A549 (cell line): Measurements from ENCODE around the gene SELENOV. TPM values are rescaled to one million over a fixed set of nuclear protein-coding genes. Genes with fewer than 3 reads are reported as not detected.
"Not testable (repeated sequence)": the region's sequence is repeated elsewhere in the genome, so short reads cannot be mapped to it uniquely, and the experiment has no call there.

Experiments used
- ATAC-seq, 2 experiments: fragments of 200-7000 bp in 1 of 2; fragments of >200 bp in 1 of 2; cut with Nextera tagmentation in 1 of 2; cut with Tn5 transposase in 1 of 2; 3 replicates each; pipeline versions ENCODE4 v1.8.0 to v1.9.1; 2018 to 2020; ENCODE audit warnings: mild to moderate bottlenecking in 1 of 2, moderate library complexity in 1 of 2
- CTCF ChIA-PET: fragments of 300-600 bp; sonication (Branson Sonifier 250); formaldehyde crosslinking; extraction: SDS; loops from one replicate; lab custom pipeline; 2021; ENCODE audit warnings: antibody characterized with exemption, inconsistent platforms; lab: Yijun Ruan, JAX
- POLR2A ChIA-PET: fragments of 350-600 bp; formaldehyde crosslinking; extraction: SDS; loops from one replicate; lab custom pipeline; 2021; ENCODE audit warnings: antibody characterized with exemption, inconsistent platforms; lab: Yijun Ruan, JAX
- DNase-seq, 2 experiments: peaks; one replicate each; pipeline versions ENCODE4 v3.0.0 to v3.0.0-alpha.2; 2011 to 2016; ENCODE audit warnings: low read depth in 1 of 2, low spot score in 1 of 2
- FAIRE-seq: peaks from 2 replicates; lab custom pipeline; 2011; peaks lifted over from hg19 to GRCh38; lab: Jason Lieb, UNC
- H3K27ac ChIP-seq, 2 experiments: fragments of >200 bp; sonication (Bioruptor Twin); formaldehyde crosslinking; 3 replicates each; pipeline ENCODE4 v1.5.1; 2016 to 2017
- H3K4me1 ChIP-seq: fragments of >200 bp; sonication (Bioruptor Twin); formaldehyde crosslinking; 3 replicates; pipeline ENCODE4 v1.6.1; 2016
- H3K4me2 ChIP-seq: fragments of >200 bp; sonication (Bioruptor Twin); formaldehyde crosslinking; 3 replicates; pipeline ENCODE4 v1.6.1; 2016
- H3K4me3 ChIP-seq: fragments of >200 bp; sonication (Bioruptor Twin); formaldehyde crosslinking; 3 replicates; pipeline ENCODE4 v1.5.1; 2016
- H3K9me3 ChIP-seq: fragments of >200 bp; sonication (Bioruptor Twin); formaldehyde crosslinking; 3 replicates; pipeline ENCODE4 v1.6.1; 2016
- CHD4 ChIP-seq: fragments of 200-600 bp; sonication (generic); IDR thresholded peaks from 2 replicates; pipeline ENCODE4 v1.6.1; 2016; ENCODE audit warnings: antibody characterized with exemption, mild to moderate bottlenecking, borderline replicate concordance
- CTCF ChIP-seq: fragments of >200 bp; sonication (Bioruptor Twin); formaldehyde crosslinking; IDR thresholded peaks from 3 replicates; pipeline ENCODE4 v1.5.1; 2016
- FOSL2 ChIP-seq, 2 experiments: fragments of 450-650 bp in 1 of 2; fragments of >200 bp in 1 of 2; sonication (Bioruptor Twin) in 1 of 2; formaldehyde crosslinking; IDR thresholded peaks; 2 replicates each; pipeline versions ENCODE4 v1.5.0 to v1.6.1; 2016 to 2020; ENCODE audit warnings: mild to moderate bottlenecking in 1 of 2, moderate library complexity in 1 of 2
- KDM1A ChIP-seq: fragments of 200-600 bp; sonication (generic); IDR thresholded peaks from 2 replicates; pipeline ENCODE4 v1.6.1; 2016; ENCODE audit warnings: low read depth, mild to moderate bottlenecking
- PHF8 ChIP-seq: fragments of 200-600 bp; sonication (generic); IDR thresholded peaks from 2 replicates; pipeline ENCODE4 v1.6.1; 2016; ENCODE audit warnings: low read depth, mild to moderate bottlenecking, antibody characterized with exemption, moderate library complexity, borderline replicate concordance
- RAD21 ChIP-seq, 2 experiments: fragments of >200 bp in 1 of 2; sonication (Bioruptor Twin) in 1 of 2; formaldehyde crosslinking in 1 of 2; IDR thresholded peaks in 1 of 2; conservative IDR thresholded peaks in 1 of 2; 2 replicates in 1 of 2; 3 replicates in 1 of 2; pipeline ENCODE4 v1.6.1; 2012 to 2018; ENCODE audit warnings: inconsistent platforms in 1 of 2
- SMC3 ChIP-seq: fragments of >200 bp; sonication (Bioruptor Twin); formaldehyde crosslinking; IDR thresholded peaks from 3 replicates; pipeline ENCODE4 v1.6.1; 2018; ENCODE audit warnings: inconsistent platforms
- TP53 ChIP-seq: fragments of 250-450 bp; sonication (Bioruptor Pico); IDR thresholded peaks from 2 replicates; pipeline ENCODE4 v1.5.0; 2021; ENCODE audit warnings: mild to moderate bottlenecking, moderate library complexity
- ZNF302 ChIP-seq: fragments of 250-450 bp; sonication (Bioruptor Pico); IDR thresholded peaks from 2 replicates; pipeline ENCODE4 v1.9.0; 2021; ENCODE audit warnings: inconsistent platforms, mild to moderate bottlenecking, moderate library complexity
- WGBS: methylation state at CpG from one replicate; pipeline ENCODE4 v1.1.6; 2017; ENCODE audit errors: missing lambda C conversion rate; 5-methylcytosine and 5-hydroxymethylcytosine counted together
- polyA plus RNA-seq, 4 experiments: library from polyadenylated mRNA; depleted of rRNA in 3 of 4; stranded (reverse); fragments of >200 nt; fragmentation: RNase III in 1 of 4; extraction: RNeasy Plus Mini Kit Qiagen cat#74134 plus additional on column Dnase treatment in 1 of 4; gene quantifications; 2 replicates in 3 of 4; 3 replicates in 1 of 4; pipeline ENCODE4 v1.2.3, GENCODE V29; 2011 to 2017
- TF ChIP-seq, protein P1 (sequence below): fragments of 200-600 bp; sonication (generic); IDR thresholded peaks from 2 replicates; pipeline ENCODE4 v1.6.1; 2016; ENCODE audit warnings: antibody characterized with exemption, mild to moderate bottlenecking, moderate library complexity
- TF ChIP-seq, protein P2 (sequence below): IDR thresholded peaks from 2 replicates; pipeline ENCODE4 v1.6.1; 2012

The SELENOV gene
- polyA plus RNA-seq, 2 of the 4 experiments (the other 2 are of a cell fraction), result not detected

- WGBS, result 50% methylated on average over 9 of the region's 9 CpGs
- peaks cover 13% of the 10 kb centered on the region for H3K4me1 ChIP-seq
- H3K4me2 ChIP-seq, result no peak overlapping the region
- no peak overlapping the region for H3K4me3 ChIP-seq
- H3K9me3 ChIP-seq, result no peaks in the 10 kb centered on the region
- FAIRE-seq (peak; percentile 49), DNase-seq (peak; percentile 64 to 89), ATAC-seq (peak; percentile 58 to 87; a peak in 5 of 6 replicates)
- CTCF ChIA-PET, result interaction anchor here (0.6 to 21.9 kb wide), 33 partner anchors 11 to 1321 kb away, joined by 3 to 305 read pairs (median 5); partner anchors contain the start of genes DLL3, EID2, EID2B and PLEKHG2
- TF ChIP-seq SMC3, result peak; percentile 90
- peak; percentile 61 to 69; a peak in 4 of 5 replicates for TF ChIP-seq RAD21 (conservative IDR thresholded peaks at IDR 0.05 in 1 of 2, IDR thresholded peaks at IDR 0.05 in 1 of 2)
- peak; percentile 97 for TF ChIP-seq CTCF
- TF ChIP-seq ZNF302, result no peak
- no peak overlapping the region for H3K27ac ChIP-seq
- POLR2A ChIA-PET, result interaction anchor here (1.6 kb wide), 1 partner anchor 38 kb away, joined by 13 read pairs; the partner anchor contains the start of gene RPS16
Observed at GRCh38 chr19:39474139-39474620, 40.8 kb upstream of the SELENOV start.

- ChIA-PET CTCF (interaction anchor here (0.6 to 21.9 kb wide), 20 partner anchors 10 to 1229 kb away, joined by 3 to 305 read pairs (median 16); partner anchors contain the start of genes DLL3, EID2, EID2B and PLEKHG2), POLR2A (interaction anchor here (0.6 to 1.5 kb wide), 3 partner anchors 40 to 582 kb away, joined by 3 to 4 read pairs (median 3); partner anchors contain the start of gene RPS16)
- TF ChIP-seq, protein P1, sequence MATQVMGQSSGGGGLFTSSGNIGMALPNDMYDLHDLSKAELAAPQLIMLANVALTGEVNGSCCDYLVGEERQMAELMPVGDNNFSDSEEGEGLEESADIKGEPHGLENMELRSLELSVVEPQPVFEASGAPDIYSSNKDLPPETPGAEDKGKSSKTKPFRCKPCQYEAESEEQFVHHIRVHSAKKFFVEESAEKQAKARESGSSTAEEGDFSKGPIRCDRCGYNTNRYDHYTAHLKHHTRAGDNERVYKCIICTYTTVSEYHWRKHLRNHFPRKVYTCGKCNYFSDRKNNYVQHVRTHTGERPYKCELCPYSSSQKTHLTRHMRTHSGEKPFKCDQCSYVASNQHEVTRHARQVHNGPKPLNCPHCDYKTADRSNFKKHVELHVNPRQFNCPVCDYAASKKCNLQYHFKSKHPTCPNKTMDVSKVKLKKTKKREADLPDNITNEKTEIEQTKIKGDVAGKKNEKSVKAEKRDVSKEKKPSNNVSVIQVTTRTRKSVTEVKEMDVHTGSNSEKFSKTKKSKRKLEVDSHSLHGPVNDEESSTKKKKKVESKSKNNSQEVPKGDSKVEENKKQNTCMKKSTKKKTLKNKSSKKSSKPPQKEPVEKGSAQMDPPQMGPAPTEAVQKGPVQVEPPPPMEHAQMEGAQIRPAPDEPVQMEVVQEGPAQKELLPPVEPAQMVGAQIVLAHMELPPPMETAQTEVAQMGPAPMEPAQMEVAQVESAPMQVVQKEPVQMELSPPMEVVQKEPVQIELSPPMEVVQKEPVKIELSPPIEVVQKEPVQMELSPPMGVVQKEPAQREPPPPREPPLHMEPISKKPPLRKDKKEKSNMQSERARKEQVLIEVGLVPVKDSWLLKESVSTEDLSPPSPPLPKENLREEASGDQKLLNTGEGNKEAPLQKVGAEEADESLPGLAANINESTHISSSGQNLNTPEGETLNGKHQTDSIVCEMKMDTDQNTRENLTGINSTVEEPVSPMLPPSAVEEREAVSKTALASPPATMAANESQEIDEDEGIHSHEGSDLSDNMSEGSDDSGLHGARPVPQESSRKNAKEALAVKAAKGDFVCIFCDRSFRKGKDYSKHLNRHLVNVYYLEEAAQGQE, result no peak
- TF ChIP-seq FOSL2 (IDR thresholded peaks at IDR 0.05) (no peak), FOSL2 (CRISPR knock-in tag; IDR thresholded peaks at IDR 0.05) (no peak)
- no peak for FAIRE-seq
- H3K27ac ChIP-seq, result no peak overlapping the region
- no peak for DNase-seq
- H3K4me3 ChIP-seq, result no peak overlapping the region
- H3K4me1 ChIP-seq, result peaks cover 5% of the 10 kb centered on the region; the same call in 2 of the 3 replicates
- WGBS, result 94% methylated on average over 2 of the region's 2 CpGs
- no peaks in the 10 kb centered on the region for H3K9me3 ChIP-seq
- ATAC-seq, result no peak
- no peak overlapping the region for H3K4me2 ChIP-seq
Observed at GRCh38 chr19:39475748-39476147, 39.2 kb upstream of the SELENOV start.

DNA sequence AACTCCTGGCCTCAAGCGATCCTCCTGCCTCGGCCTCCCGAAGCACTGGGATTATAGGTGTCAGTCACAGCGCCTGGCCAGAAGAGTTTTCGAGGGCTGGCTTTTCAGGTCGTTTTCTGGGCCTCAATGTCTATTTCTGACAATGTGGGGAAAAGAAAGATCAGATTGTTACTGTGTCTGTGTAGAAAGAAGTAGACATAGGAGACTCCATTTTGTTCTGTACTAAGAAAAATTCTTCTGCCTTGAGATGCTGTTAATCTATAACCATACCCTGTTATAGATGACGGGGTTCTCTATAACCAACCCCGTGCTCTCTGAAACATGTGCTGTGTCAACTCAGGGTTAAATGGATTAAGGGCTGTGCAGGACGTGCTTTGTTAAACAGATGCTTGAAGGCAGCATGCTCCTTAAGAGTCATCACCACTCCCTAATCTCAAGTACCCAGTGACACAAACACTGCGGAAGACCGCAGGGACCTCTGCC is 35.6 kb upstream of the SELENOV start:
- not testable (repeated sequence) for H3K4me3 ChIP-seq
- peak; percentile 28 for FAIRE-seq

DNA sequence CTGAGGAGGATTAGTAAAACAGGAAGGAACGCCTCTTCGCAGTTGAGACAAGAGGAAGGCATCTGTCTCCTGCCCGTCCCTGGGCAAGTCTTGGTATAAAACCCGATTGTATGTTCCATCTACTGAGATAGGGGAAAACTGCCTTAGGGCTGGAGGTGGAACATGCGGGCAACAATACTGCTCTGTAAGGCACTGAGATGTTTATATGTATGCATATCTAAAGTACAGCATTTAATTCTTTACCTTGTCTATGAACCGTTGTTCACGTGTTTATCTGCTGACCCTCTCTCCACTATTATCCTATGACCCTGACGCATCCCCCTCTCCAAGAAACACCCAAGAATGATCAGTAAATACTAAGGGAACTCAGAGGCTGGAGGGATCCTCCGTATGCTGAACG is 35.0 kb upstream of the SELENOV start:
- Histone ChIP-seq H3K27ac (peak overlapping the region; percentile 86 to 92), H3K4me1 (peaks cover 15% of the 10 kb centered on the region), H3K4me2 (peak overlapping the region; percentile 85), H3K4me3 (peak overlapping the region; percentile 70), H3K9me3 (no peaks in the 10 kb centered on the region)
- no peak for FAIRE-seq
- no peak for ATAC-seq
- WGBS, result 74% methylated on average over 10 of the region's 10 CpGs
- DNase-seq, result no peak
- ChIA-PET POLR2A (interaction anchor here (0.5 to 1.2 kb wide), 24 partner anchors 10 to 905 kb away, joined by 3 to 30 read pairs (median 4); partner anchors contain the start of genes DLL3, DYRK1B, EID2B and MED29), CTCF (interaction anchor here (0.8 to 8.8 kb wide), 8 partner anchors 10 to 68 kb away, joined by 3 to 108 read pairs (median 7); partner anchors contain the start of genes DLL3, EID2B and PLEKHG2)
- TF ChIP-seq KDM1A (no peak), CHD4 (no peak), PHF8 (no peak), TP53 (CRISPR knock-in tag) (no peak)
- TF ChIP-seq, protein P2, sequence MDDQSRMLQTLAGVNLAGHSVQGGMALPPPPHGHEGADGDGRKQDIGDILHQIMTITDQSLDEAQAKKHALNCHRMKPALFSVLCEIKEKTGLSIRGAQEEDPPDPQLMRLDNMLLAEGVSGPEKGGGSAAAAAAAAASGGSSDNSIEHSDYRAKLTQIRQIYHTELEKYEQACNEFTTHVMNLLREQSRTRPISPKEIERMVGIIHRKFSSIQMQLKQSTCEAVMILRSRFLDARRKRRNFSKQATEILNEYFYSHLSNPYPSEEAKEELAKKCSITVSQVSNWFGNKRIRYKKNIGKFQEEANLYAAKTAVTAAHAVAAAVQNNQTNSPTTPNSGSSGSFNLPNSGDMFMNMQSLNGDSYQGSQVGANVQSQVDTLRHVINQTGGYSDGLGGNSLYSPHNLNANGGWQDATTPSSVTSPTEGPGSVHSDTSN, result no peak

More for the DNA sequence above, 35.6 kb upstream of the SELENOV start:
- ChIA-PET CTCF (interaction anchor here (8.4 to 16.6 kb wide), 2 partner anchors 17 to 39 kb away, joined by 73 to 305 read pairs; partner anchors contain the start of gene DLL3), POLR2A (interaction anchor here (1.0 kb wide), 1 partner anchor 11 kb away, joined by 6 read pairs; no protein-coding TSS in a partner anchor)
- not testable (repeated sequence) for H3K27ac ChIP-seq, H3K9me3 ChIP-seq, DNase-seq, H3K4me2 ChIP-seq, ATAC-seq
- WGBS, result 85% methylated on average over 11 of the region's 11 CpGs
- H3K4me1 ChIP-seq, result peaks cover 15% of the 10 kb centered on the region
